HL-60 (cell line): ENCODE data around the gene DMD.
"Not testable (repeated sequence)": the region's sequence is repeated elsewhere in the genome, so short reads cannot be mapped to it uniquely, and the experiment has no call there.

ENCODE experiments used
- DNase-seq, 2 experiments: peaks; one replicate each; pipeline ENCODE4 v3.0.0-alpha.2; 2010 to 2020; ENCODE audit warnings: low read depth in 1 of 2, low spot score in 1 of 2
- H3K27ac ChIP-seq: fragments of 250-450 bp; sonication (Bioruptor Pico); replicated peaks from 2 replicates; pipeline ENCODE4 v1.5.1; 2020; ENCODE audit warnings: mild to moderate bottlenecking, moderate library complexity
- H3K27me3 ChIP-seq: fragments of 250-450 bp; sonication (Bioruptor Pico); 2 replicates; pipeline ENCODE4 v1.5.1; 2021; ENCODE audit warnings: mild to moderate bottlenecking, moderate library complexity; ENCODE audit not compliant: insufficient read depth, poor library complexity, severe bottlenecking
- H3K4me3 ChIP-seq: replicated peaks from 2 replicates; pipeline ENCODE4 v1.5.1; 2011; ENCODE audit warnings: mild to moderate bottlenecking, control low read depth, low read length; ENCODE audit not compliant: insufficient read depth
- CTCF ChIP-seq: IDR thresholded peaks from one replicate; pipeline ENCODE4 v1.5.1; 2011; ENCODE audit warnings: low read length, control low read depth, inconsistent platforms; ENCODE audit not compliant: insufficient read depth
- GABPA ChIP-seq: IDR thresholded peaks from 2 replicates; pipeline ENCODE4 v1.6.1; 2012; ENCODE audit warnings: low read depth
- POLR2AphosphoS5 ChIP-seq: IDR thresholded peaks from 2 replicates; pipeline ENCODE4 v1.6.1; 2012; ENCODE audit warnings: low read depth
- REST ChIP-seq: IDR thresholded peaks from 2 replicates; pipeline ENCODE4 v1.6.1; 2012; ENCODE audit warnings: low read depth; ENCODE audit not compliant: insufficient replicate concordance
- SPI1 ChIP-seq: IDR thresholded peaks from 2 replicates; pipeline ENCODE4 v1.6.1; 2012; ENCODE audit warnings: low read depth, mild to moderate bottlenecking, borderline replicate concordance

DMD gene

GRCh38 chrX:32741910-32742309 is 469.4 kb downstream of the DMD start:
- no peak overlapping the region for H3K4me3 ChIP-seq
- no peaks in the 10 kb centered on the region for H3K27me3 ChIP-seq
- TF ChIP-seq GABPA = no peak
- TF ChIP-seq POLR2AphosphoS5 = no peak
- TF ChIP-seq REST = no peak
- TF ChIP-seq SPI1 = no peak
- TF ChIP-seq CTCF = no peak

GRCh38 chrX:32708542-32708941 is 502.8 kb downstream of the DMD start:
- no peak for DNase-seq
- Histone ChIP-seq H3K27ac (no peak overlapping the region), H3K4me3 (no peak overlapping the region), H3K27me3 (no peaks in the 10 kb centered on the region)
- TF ChIP-seq POLR2AphosphoS5 (no peak), REST (no peak), SPI1 (no peak), CTCF (no peak), GABPA (no peak)

More at GRCh38 chrX:32741910-32742309, 469.4 kb downstream of the DMD start:
- no peak overlapping the region for H3K27ac ChIP-seq
- no peak for DNase-seq

GRCh38 chrX:32705385-32705784 is 506.0 kb downstream of the DMD start:
- not testable (repeated sequence) for H3K27ac ChIP-seq, H3K4me3 ChIP-seq, H3K27me3 ChIP-seq, DNase-seq

GRCh38 chrX:32687379-32687778 is 524.0 kb downstream of the DMD start:
- Histone ChIP-seq H3K27me3 (no peaks in the 10 kb centered on the region), H3K4me3 (no peak overlapping the region), H3K27ac (no peak overlapping the region)
- TF ChIP-seq SPI1 (no peak), GABPA (no peak)
- DNase-seq = no peak

GRCh38 chrX:32678487-32678886 is 532.9 kb downstream of the DMD start:
- Histone ChIP-seq H3K4me3 (no peak overlapping the region), H3K27me3 (no peaks in the 10 kb centered on the region), H3K27ac (no peak overlapping the region)
- no peak for DNase-seq
- TF ChIP-seq CTCF (no peak), REST (no peak), SPI1 (no peak), POLR2AphosphoS5 (no peak), GABPA (no peak)
